Ammon's horn (tissue), 1 donor: ENCODE measurements around the gene STX10.

Experiments used
- DNase-seq: peaks from one replicate; pipeline ENCODE4 v3.0.0-alpha.2; 2016; ENCODE audit warnings: low spot score

STX10 gene

DNA sequence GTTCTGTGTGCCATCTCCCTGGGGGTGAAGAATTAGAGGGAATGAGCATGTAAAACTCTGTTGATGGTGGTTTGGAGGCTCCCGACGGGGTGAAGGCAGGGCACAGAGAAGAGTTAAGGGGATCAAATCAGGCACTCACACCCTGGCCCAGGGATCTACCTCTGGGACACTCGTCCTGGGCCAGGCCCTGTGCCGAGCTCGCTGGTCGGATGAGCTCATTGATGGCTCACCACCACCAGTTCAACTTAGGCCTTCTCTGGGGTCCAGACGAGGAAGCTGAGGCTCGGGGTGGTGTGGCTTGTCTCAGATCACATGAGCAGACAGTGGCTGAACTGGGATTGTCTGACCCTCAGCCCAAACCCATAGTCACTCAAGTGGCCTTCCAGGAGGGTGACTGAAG, 30.5 kb downstream of the STX10 start:
- no peak for DNase-seq

DNA sequence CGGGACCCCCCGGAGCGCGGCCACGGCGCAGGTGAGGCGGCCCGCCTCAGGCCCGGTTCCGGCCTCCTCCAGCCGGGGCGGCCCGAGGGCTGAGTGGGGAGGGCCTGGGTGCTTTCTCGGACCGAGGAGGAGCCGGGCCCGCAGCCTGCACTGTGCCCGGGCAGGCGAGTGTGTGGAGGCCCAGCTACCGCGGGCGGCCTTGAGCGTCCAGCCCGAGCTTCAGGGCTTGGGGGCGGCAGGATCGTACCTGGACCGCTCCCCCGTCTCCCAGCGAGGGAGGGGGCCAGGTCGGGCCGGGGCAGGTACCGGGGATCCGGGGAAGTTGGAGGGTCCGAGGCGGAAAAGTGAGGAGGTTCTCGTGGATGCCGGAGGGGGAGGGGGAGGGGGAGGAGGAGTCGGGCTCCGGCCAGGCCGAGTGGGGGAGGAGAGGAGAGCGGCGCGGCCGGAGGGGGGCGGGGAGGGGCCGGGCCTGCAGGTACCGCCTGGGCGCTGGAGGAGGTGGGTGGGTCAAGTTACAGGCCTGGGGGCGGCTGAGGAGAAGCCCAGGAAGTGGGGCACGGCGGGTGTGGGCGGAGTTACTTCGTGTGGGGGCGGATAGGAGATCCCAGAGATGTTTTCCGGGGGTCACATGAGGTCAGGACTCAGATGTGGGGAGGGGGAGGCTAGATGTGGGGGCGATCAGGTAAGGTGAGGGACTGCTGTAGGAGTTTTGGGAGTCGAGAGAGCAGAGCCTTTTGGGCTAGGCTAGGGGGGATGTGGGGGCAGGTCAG, 31.6 kb downstream of the STX10 start:
- no peak for DNase-seq

DNA sequence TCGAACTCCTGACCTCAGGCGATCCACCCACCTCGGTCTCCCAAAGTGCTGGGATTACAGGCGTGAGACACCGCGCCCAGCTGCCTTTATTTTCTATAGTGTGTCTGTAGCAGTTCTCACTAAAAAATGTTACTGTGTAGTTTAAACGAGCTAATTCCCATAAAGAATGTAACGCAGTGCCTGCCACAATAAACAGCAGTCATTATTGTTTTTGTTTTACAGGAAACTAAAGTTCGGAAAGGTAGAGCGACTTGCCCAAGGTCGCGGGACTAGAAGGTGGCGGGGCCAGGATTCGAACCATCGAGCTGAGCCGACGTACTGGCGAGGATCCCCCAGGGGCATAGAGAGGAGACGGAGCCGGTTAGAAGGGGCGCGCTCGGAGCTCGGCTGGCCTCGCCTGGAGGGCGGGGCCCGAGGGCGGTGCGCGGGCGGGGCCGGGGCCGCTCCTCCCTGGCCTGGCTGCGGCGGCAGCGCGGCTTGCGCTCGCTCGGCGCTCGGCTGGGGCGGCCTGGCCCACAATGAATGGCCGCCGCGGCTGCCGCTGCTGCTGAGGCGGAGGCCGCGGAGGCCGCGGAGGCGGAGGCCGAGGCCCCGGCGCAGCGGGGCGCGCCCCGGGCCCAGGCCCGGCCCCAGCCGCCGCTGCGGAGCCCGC, 32.3 kb downstream of the STX10 start, which contains the start of gene NACC1:
Gene NACC1 (plus strand): TSS at position 493 of the 652 bp plus-strand sequence. CDS start 16,944 bp downstream, outside the sequence.
- peak; percentile 92 for DNase-seq

DNA sequence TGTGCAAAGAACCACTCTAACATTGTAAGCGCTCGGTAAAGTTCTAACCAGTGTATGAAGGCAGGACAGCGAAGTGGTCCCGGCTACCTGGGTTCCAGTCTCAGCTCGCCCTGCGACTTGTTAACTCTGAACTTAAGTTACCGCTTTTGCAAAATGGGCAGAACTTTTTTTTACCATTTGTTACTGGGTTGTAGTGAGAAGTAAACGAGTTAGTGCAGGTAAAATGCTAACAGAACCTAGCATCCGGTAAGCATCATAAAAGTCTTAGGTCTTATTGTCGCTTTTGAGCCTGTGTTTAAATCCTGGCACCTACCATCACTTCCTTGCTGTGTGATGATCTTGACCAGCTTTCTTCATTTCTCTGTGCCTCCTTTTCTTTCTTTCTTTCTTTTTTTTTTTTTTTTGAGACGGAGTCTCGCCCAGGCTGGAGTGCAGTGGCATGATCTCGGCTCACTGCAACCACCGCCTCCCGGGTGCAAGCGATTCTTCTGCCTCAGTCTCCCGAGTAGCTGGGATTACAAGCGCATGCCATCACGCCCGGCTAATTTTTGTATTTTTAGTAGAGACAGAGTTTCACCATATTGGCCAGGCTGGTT, 32.9 kb downstream of the STX10 start:
- no peak for DNase-seq

DNA sequence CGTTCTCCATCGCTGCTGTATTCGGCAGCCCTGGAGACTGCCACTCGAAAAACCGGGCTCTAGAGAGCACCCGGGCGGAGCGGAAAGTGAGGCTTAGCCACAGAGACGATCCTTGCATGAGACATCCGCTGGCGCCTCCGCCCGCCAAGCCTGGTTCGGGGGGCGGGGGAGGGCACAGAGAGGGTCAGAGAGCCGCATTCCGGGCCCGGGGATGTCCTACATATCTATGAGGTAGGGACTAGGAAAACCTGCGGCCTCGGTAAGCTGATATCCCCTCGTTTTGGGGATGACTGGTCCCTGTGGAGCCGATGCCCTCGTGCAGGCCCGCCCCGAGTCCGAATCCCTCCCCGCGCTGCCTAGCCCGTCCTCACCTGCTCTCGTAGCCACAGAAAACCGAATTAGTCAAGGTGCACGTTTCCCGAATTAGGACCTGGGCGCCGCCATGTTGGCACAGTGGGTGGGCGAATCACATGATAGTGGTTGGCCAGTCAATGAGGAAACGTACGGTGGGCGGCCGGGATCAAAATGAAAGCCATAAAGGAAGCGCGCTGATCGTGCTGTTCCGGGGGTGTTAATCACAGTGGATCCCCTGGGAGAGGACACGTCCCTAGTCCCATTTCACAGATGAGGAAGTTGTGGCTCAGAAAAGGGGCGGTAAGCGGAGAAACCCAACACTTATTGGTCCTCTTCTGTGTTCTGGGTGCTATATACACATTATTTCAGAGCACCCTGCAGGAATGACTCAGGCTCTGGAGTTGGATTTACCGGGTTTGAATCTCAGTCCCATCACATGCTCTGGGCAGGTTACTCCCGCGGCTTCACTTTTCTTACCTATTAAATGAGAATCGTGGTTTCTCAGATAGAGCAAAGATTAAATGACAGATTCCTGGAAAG, 33.6 kb downstream of the STX10 start, which contains the start of gene TRMT1:
Gene TRMT1 (minus strand): TSS at position 459 of the 894 bp plus-strand sequence. CDS start 341 bp downstream, at position 118.
- peak; percentile 92 for DNase-seq

DNA sequence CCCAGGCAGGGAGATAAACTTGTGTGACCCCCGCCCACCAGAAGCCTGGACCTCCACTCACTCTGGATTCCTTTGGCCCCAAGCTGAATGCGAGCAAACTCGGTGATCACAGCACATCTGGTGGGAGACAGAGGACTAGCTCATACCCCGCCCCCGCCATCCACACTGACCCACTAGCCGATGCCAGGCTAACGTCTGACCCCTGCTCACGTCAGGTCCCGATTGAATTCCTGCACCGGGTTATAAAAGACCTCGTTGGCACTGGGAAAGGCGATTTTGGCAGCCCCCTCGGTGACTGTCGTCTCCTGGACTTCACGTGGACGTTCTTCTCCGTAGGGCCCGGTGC, 34.3 kb downstream of the STX10 start:
- no peak for DNase-seq

DNA sequence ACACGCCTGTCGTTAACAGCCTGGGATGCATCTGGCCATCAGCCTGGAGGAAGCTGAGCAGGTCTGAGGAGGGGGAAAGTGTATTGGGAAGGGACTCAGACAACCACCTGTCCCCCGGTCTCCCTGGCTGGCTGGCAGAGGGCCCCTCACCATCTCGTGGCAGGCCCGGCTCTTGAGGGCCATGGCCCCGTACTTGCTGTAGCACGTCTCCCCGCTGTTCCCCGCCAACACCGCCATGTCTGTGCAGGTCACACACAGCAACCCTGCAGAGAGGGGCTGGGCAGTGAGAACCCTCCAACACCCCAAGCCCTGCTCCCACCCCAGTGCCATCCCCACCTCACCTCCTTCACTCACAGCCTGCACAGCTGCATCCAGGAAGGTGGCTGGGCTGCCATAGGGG, 37.6 kb downstream of the STX10 start:
- no peak for DNase-seq

DNA sequence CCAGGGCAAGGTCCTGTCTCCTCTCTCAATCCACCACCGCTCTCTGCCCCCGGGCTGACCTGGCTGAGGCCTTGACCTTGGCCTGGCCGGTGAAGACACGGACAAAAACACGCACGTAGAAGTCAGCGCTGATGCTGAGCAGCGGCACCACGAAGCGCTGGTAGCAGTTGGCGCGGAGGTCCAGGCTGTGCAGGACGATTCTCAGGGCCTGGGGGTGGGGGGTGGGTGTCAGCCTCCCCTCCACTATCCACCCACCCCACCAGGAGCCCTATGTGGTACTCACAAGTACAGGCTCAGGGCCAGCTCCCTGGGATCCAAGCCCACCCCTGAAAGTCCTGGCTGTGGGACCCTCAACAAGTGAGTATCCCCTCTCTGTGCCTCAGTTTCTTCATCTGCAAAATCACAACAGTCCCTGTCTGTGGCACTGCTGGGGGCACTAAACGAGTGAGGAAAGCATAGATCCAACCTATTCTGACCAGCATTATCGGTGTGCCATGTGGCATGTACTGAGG, 40.0 kb downstream of the STX10 start:
- DNase-seq, result no peak

DNA sequence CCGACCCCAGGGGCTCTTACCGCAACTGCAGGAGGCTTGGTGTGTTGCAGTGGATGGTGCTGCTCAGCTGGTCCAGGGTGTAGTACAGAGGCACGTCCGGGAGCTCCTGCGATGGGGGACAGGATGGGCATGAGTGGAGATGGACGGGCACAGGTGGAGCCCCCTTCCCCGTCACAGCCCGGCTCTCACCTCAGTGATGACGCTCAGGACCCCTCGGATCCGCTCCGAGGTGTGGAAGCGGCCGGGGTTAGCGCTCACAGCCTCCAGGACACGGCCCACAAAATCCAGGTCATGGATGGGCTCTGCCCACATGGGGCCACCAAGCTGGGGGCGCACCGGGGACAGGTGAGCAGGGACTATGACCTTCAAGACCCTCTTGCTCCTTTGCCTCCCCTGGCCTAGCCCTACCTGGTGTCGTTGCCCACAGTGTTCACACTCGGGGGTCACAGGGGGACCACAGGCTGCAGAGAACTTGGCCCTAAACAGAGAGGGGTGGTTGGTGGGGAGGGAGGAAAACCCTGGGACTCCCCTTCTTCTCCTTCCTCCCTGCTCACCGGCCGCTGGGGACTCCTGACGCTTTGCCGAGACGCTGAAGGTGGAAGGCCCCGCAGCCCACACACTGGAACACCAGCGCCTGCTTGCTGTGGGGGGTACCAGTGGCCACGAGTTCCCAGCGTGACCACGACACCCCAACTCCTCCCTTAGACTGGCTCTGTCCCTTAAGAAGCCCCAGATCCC, 40.6 kb downstream of the STX10 start:
- DNase-seq, result no peak

DNA sequence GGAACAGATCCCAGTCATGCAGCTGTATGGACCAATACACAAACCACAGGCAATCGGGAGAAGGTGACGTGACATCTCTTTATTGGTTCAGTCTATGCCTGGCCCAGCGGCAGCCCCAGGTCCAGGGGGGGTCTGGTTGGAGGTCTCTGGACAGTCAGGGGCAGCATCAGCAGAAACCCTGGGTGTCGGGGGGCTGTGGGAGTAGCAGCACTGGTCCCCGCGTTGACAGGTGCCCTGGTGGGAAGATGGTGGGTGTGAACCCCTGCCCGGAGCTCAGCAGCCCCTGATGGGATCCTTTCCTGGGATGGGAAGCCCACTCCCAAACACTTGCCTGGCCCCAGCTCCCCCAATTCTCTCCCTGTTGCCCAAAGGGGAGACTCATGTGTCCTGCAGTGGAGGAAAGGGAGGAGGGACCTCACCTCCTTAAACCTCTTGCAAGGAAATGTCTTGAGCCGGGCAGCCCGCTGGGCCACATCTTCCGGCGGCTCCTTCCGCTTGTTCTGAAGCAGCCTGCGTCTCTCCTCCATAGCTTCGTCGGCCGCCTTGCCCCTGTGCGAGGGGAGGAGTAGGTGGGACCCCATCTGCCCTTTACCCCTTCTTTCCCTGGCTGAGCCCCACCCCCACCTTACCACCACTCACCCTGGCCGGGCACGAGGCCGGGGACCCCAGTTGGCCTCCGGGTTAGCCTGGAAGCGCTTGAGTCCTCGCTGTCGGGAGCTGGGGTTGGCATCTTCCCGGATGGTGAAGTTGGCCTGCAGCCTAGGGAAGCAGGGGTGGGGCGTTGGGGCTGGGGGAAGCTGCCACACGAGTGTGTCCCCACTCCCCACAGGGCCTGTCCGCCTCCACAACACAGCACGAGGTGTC, 45.1 kb downstream of the STX10 start:
- DNase-seq, result no peak

DNA sequence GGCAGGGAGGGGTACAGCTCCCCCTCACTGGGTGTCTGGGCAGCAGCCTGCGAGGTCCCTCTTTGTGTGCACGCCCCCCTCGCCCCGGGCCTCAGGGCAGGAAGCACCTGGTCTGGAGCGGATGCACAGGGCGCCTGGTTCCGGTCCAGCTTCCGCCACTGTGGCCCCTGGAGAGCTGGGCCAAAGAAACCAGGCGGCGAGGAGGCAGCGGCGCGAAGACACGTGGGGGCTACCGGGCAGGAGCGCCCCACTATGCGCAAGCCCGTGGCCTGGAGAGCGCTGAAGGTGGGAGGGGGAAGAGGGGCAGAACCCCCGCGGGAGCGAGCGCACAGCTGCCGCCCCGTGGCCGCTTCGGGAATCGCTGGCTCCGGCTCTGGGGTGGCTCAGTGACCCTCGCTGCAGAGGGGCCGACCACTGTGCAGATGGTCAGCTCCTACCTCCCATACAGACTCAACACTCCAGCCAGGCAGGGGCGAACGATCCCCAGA, 45.8 kb downstream of the STX10 start:
- peak; percentile 71 for DNase-seq

DNA sequence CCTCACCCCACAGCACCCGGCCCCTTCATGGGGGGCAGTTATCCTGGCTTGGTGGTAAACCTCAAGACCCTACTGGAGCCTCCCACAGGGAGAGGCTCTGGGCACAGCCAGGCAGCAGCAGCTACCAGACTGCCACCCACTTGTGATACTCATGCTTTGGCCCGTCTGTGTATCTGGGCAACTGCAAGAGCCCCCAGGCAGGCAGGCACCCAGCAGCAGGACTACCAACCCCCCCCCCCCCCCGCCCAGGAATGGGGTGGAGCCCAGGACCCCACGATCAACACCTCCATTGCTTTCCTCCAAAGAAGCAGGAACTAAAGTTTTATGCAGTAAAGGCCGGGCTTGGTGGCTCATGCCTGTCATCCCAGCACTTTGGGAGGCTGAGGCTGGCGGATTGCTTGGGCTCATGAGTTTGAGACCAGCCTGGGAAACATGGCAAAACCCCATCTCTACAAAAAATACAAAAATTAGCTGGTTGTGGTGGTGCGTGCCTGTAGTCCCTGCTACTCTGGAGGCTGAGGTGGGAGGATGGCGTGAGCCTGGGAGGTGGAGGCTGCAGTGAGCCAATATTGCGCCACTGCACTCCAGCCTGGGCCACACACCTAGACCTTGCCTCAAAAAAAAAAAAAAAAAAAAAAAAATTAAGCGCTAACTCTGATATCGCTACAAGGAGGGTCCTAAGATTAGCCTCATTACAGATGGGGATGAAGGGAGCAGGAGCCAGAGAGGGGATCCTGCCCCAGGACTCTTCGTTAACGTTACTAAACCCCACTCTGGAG, 46.4 kb downstream of the STX10 start:
- no peak for DNase-seq

DNA sequence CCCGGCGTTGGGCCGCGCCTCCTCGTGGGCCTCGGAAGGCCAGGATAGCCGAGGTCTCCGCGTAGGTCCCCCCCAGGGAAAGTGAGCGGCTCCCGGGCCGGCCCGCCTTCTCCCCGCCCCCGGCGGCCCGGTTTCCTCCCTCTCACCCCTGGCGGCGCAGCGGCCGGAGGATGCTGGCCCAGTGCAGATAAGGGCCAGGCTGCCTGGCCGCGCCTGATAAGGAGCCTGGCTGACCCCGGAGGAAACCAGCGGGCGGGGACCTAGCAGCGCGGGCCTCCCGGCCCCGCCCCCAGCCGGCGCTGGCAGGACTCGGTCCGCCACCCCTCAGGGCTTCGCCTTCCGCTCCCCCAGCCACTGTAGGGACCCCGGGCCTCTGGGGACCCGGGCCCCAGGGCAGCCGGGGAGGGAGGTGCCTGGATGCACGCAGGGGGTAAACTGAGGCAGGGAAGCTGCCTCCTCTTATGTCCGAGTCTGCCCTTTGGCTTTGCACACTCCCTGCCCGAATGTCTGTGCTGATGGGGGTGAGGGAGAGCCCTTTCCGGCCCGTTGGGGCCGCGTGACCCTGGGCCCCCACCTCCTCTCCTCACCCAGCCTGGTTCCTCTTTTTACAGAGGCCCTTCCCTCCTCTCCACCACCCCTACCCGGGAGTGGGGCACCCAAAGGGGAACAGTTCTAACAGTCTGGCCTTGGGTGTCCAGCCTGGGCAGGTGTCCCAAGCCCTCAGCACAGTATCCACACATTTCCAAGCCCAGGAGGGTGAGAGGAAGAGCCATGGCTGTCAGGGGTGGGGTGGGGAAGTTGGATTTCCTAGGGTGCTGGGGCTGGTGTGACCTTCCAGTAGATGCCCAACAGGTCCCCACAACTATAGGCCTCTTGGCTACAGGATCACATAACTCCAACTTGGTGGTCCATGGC, 47.3 kb downstream of the STX10 start, which contains the start of gene LYL1:
Gene LYL1 (minus strand): TSS at position 193 of the 915 bp plus-strand sequence. CDS start 1,687 bp downstream, outside the sequence.
- DNase-seq, result no peak

DNA sequence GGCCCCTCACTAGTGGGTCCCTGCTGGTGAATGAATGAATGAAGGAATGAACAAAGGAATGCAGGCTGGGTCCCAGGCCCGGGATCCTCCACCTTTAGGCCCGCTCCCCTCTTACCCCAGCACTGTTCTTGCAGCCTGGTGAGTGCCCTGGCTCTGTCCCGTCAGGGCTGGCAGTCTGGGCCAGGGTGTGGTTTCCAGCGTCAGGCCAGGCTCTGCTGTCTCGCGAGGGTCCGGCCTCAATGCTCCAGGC, 47.8 kb downstream of the STX10 start:
- DNase-seq, result no peak

DNA sequence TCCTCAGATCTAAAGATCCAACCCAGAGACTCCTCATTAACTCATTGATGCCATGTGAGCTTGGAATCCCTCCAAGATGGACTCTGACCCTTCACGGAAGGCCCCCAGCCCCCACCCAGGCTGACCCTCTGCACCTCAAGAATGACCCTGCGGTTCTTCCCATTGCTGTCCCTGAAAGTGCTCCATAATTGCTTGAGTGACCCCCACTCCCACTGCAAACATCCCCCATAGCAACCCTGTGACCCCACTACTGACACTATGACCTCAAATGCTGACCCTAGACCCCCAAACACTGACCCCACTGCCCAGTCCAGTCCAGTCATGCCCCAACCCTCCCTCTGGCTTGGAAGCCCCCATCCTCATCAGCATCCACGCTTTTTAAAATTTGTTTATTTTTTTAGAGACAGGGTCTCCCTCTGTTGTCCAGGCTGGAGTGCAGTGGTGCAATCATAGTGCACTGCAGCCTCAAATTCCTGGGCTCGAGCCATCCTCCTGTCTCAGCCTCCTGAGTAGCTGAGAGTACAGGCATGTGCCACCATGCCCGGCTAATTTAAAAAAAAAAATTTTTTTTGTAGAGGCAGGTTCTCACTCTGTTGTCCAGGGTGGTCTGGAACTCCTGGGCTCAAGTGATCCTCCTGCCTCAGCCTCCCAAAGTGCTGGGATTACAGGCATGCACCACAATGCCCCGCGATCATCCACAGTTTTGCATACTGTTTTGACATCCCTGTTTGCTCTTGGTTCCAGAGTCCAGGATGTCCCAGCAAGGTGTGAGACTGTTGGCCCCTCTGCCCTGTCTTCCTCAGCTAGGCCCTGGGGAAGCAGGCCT, 48.4 kb downstream of the STX10 start:
- no peak for DNase-seq

DNA sequence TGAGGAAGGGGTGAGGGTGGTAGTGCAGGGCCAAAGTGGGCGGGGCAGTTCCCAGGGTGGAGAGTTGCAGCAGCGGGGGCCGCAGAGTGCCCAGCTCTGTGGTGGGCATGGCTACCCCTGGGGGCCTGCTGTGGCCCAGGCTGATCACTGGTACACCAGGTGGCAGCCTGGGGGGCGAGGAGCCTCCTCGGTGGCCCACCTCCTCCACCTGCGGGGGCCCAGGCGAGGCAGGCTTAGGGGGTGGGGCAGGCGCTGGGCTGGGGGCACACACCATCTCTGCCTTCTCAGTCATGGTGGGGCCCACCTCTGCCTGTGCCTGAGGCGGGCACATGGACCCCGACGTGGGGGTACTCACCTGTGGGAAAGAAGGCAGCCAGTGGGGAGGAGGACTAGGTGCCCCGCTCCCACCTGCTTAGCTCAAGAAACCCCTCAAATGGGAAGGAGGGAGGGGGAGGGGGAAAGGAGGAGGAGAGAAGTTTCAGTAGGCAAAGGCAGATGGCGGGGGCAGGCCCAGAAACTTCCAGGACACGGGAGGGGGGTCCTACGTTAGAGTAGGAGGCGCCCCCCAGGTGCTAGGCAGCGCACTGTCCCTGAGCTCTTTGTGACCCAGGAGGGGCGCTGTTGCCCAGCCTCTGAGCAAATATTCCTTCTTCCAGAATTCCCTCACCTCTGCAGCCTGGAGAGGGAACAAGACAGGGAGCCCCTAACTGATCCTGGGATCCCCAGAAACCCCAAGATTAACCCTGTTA, 49.2 kb downstream of the STX10 start:
- no peak for DNase-seq
